NCI-H82 treated with DMSO at 0.1 percent for 48 hours (cell line): ENCODE data around the gene PIP4P1.
"Not testable (repeated sequence)": the region's sequence is repeated elsewhere in the genome, so short reads cannot be mapped to it uniquely, and the experiment has no call there.

Experiments
- DNase-seq: peaks from one replicate; lab custom pipeline; 2025; ENCODE audit not compliant: unreplicated experiment; lab: John Stamatoyannopoulos, UW

PIP4P1 gene

DNA sequence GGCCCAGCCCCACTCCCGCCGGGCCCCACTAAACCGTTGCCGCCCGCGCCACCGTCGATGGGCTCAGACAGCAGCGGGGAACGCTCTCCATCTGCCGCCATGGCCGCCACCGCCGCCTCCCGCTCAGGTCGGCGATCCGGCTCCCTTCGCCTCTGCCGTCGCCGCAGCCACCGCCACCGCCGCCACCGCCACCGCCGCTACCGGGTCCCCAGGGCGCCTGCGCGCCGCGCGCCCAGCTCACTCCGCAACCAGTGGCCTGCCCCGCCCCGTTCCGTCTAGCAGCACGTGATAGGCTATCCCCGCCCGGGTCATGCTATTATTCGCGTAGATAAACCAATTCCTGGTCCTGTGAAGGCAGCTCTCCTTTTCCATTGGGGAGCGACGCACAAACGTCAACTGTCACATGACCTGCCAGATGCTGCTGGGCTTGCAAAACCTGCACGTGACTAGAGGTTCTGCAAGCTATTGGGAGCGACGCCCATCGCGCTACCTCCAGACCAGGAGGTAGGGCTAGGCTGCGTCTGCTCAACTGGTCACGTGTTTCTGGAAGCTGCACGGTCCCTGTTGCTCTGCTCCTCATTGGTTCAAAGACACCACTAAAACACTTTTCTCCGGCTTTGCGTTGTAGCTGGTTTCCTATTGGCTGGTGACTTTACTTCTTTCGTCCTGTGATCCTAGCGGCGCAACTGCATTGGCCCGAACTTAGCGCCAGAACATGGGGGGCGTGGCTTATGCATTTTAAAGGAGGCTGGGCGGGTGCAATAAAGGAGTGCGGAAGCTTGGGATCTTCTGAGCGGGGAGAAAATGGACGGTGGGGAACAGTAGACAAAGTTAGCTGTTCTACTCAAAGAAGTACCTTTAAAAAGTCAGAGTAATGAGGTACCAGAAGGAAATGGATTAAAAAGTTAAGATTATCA, at the start of gene PIP4P1:
Gene PIP4P1 (minus strand): TSS at position 210 of the 917 bp plus-strand sequence. CDS start 109 bp downstream, at position 101.
- peak; percentile 98 for DNase-seq

DNA sequence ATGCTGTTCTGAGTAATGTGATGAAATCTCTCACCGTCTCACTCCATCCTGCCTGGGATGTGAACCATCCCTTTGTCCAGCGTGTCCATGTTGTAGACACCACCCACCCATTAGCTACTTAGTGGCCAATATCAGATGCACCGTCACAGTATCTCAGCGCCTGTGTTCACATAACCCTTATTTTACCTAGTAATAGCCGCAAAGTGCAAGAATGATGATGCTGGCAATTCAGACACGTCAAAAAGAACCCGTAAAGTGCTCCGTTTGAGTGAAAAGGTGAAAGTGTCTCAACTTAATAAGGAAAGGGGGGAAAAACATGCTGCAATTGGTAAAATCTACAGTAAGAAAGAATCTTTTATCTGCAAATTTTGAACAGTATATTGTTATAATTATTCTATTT, 47.1 kb upstream of the PIP4P1 start:
- no peak for DNase-seq

DNA sequence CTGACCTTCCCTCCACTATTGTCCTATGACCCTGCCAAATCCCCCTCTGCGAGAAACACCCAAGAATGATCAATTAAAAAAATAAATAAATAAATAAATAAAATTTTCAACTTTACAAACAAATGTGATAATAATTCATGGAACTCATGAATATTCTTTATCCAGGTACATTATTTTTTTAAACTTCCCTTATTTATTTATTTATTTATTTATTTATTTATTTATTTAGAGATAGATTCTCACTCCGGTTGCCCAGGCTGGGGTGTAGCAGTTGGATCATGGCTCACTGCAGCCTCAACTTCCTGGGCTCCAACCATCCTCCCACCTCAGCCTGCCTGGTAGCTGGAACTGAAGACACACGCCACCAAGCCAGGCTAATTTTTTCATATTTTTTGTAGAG, 46.3 kb upstream of the PIP4P1 start:
- DNase-seq, result not testable (repeated sequence)

DNA sequence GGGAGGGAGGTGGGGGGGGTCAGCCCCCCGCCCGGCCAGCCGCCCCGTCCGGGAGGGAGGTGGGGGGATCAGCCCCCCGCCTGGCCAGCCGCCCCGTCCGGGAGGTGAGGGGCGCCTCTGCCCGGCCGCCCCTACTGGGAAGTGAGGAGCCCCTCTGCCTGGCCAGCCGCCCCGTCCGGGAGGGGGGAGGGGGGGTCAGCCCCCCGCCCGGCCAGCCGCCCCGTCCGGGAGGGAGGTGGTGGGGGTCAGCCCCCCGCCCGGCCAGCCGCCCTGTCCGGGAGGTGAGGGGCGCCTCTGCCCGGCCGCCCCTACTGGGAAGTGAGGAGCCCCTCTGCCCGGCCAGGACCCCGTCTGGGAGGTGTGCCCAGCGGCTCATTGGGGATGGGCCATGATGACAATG, 45.5 kb upstream of the PIP4P1 start:
- DNase-seq, result not testable (repeated sequence)

DNA sequence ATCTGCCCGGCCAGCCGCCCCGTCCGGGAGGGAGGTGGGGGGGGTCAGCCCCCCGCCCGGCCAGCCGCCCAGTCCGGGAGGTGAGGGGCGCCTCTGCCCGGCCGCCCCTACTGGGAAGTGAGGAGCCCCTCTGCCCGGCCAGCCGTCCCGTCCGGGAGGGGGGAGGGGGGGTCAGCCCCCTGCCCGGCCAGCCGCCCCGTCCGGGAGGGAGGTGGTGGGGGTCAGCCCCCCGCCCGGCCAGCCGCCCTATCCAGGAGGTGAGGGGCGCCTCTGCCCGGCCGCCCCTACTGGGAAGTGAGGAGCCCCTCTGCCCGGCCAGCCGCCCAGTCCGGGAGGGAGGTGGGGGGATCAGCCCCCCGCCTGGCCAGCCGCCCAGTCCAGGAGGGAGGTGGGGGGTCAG, 45.0 kb upstream of the PIP4P1 start:
- DNase-seq, result not testable (repeated sequence)

DNA sequence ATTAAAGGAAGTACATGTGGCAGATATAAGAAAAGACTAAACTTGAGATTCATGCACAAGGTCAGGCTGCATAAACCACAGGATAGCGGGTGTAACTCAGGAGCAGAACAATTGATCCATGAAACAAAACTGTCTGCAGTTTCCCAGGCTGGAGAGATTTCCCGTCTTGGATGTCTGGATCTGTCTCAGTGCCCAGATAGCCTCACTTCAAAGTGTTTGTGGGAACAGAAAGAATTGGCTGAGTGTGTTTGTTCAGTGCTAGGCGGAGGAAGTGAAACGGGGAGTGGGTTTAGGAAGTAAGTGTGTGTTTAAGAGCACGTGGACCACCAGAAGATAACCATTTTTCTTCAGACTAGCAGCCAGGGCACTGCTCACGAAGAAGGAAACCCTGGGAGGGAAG, 42.7 kb upstream of the PIP4P1 start:
- DNase-seq, result no peak

DNA sequence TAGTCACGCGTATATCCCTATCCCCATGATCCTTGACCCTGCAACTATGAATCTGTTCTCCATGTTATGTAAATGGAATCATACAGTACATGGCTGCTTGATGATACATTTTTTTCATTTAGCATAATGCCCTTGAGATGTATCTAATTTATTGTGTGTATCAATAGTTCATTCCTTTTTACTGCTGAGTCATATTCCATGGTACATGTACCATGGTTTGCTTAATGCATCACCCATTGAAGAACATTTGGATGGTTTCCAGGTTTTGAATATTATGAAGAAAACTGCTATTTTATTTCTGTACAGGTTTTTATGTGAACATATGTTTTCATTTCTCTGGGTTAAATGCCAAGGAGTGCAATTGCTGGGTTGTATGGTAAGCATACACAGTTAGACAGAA, 40.1 kb upstream of the PIP4P1 start:
- no peak for DNase-seq

DNA sequence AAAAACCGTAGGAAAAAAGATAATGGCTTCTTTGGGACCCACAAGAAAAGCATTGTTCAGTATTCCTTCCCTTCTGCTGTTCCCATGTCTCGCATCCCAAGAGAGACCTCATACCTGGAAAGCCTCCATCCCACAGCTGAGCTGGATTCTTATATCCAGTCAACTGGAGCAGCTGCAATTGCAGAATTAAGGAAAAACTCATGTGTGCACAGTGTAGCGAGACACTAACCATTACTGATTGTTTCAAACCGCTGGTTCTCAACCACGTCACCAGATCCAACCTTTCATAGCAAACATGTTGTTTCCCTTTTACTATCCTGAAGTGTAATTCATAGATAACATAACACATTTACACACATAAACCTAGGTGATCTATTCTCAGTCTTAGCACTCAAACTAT, 38.6 kb upstream of the PIP4P1 start:
- no peak for DNase-seq

DNA sequence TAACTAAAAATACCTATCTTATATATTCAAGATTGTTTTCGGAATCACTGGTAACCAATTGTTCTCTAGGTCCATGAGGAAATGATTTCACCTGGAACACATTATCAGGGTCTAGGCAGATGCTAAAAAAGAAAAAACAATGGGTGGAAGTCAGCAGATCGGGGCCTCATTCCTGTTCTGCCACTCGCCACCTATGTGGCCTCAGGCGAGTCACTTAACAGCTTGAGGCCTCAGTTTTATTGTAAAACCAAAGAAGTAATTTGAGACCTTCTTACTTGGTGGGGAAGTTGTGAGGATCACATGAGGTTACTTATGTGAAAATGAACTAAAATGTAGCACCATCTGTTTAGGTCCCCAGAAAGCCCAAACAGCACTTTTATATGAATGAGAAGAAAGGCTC, 37.9 kb upstream of the PIP4P1 start:
- no peak for DNase-seq

DNA sequence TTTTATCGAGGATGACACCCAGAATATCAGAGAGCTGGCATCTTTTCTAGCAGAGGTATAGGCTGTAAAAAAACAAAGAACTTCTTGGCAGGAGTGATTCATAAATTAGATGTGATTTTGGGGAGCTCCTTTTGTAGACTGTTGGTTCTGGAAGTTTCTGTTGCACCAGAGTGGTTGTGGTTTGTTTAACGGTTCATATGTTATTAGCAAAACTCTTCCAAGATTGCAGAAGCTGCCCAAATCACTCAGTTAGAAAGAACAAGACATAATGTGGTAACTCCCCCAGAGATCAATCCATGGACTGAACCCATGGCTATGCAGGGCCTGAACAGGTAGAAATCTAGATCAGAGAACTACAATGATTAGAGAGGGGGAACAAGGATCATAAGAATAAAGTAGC, 37.4 kb upstream of the PIP4P1 start:
- DNase-seq, result no peak

DNA sequence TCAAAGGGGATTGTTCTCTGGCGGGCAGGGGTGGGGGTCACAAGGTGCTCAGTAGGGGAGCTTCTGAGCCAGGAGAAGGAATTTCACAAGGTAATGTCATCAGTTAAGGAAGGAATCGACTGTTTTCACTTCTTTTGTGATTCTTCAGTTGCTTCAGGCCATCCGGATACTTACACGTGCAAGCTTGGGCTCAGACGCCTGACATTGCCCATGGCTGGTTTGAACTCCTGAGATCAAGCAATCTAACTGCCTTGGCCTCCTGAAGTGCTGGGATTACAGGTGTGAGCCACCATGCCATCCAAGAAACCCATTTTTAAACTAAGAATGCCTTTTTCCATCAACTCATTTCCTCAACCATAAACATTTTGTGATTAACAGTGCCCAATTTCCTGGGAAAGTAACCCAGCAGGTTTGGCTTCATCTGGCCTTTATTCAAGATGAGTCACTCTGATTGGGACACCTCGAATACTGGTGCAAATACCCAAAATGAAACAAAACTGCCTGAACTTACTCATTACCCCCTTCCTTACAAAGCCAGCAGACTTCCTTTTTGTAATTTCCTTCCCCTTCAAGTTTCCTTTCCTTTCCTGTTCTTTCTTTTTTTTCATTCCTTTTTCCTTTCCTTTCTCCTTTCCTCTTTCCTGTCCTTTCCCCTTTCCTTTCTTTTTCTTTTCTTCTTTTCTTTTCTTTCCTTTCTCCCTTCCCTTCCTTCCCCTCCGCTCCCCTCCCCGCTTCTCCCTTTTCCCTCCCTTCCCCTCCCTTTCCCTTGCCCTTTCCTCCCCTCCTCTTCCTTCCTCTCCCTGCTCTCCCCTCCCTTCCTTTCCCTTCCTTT, 33.9 kb upstream of the PIP4P1 start:
- no peak for DNase-seq

DNA sequence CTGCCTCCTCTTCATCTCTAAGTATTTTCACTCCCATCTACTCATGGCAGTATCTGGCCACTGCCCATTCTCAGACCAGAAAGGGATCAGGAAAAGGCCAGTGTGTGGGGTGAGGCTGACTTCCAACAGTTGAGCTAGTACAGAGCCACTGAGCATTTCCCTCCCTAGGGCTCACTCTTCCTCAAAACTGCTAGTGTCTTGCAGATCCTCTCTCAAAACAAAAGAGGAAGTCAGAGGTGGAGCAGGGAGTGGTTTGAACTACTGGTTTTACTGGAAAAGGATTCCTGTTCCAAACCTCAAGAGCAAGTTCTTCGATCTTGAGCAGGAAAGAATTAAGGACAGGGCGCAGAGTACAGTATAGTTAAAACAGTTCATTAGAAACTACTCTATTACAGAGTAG, 32.4 kb upstream of the PIP4P1 start:
- DNase-seq, result no peak

DNA sequence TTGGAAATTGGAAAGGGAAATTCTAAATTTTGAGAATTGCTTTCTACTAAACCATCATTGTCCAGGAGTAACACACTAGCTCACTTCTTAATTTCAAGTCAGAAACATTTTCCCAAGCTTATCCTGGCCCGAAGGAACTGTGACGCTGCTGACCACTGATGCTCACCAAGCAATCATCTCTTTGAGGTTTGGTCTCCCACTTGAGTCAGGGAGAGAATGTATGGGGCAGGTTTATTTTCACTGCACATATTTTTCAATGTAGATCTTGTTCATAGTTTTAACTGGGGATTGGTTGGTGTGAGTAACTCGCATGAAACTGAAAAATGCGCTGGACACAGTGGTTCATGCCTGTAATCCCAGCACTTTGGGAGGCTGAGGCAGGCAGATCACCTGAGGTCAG, 31.3 kb upstream of the PIP4P1 start:
- DNase-seq, result no peak

DNA sequence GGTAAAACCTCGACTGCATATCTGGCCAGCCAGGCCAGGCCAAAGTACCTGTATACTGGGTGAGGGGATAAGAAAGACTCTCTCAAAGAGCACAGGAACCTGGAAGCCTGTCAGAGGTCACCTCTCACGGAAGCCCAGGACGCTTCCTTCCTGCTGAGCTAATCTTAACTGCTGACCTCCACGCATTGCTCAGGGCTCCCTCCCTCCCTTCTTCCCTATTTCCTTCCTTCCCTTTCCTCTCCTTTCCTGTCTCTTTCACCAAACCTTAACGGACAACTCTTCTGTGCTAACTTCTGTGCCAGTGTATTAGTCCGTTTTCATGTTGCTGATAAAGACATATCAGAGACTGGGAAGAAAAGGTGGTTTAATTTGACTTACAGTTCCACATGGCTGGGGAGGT, 29.3 kb upstream of the PIP4P1 start:
- no peak for DNase-seq

DNA sequence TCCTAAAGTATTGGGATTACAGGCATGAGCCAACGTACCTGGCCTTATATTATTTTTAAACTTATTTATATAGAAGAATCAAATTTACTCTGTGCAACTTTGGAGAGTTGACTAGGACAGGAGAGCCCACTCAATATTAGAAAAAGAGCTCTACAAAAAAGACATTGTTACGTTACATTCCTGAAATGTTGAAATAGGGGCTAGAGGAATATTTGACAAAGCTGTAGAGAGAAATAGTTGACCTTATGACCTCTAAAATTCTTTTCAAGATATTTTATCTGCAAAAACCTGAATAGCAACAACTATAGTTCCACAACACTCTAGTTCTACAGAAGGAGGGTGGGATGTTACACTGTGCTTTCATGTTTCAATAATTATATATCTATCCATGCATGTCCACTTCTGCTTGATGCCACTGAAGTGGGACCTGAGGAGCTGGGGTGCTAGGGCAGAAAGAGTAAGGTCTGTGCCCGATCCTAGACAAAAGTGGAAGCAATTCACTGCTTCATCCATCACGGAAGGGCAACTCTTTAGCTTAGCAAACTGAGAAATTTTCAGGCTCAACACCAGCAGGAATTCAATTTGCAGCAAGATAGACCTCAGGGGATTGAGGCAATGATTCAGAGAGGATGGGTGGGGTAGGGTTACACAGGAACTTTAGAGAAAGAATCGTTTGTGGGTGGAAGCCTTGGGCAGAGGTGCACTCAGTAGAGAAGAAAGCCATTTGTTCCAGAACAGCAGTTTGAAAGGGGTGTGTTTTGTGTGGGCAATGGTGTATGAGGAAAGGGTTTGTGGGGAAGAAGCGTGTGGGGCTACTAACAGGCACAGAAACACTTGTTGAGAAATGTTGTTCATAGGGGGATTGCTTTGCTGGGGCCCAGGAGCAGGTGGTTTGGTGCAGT, 28.1 kb upstream of the PIP4P1 start:
- DNase-seq, result no peak

DNA sequence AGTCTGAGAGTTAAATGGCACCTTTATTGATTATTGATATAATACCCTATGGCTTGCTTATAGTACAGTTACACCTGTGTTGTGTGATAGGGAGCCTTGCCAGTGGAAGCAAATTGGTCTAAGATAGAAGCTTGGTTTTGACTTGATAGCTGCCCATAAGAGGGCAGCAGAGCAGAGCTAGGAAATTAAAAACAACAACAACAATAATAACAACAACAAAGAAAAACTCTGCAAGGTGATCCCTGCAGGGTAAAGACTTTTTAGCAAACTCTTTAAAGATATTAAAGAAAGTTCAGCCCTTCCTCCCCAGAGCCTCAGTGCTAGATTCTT, 26.1 kb upstream of the PIP4P1 start:
- DNase-seq, result no peak

DNA sequence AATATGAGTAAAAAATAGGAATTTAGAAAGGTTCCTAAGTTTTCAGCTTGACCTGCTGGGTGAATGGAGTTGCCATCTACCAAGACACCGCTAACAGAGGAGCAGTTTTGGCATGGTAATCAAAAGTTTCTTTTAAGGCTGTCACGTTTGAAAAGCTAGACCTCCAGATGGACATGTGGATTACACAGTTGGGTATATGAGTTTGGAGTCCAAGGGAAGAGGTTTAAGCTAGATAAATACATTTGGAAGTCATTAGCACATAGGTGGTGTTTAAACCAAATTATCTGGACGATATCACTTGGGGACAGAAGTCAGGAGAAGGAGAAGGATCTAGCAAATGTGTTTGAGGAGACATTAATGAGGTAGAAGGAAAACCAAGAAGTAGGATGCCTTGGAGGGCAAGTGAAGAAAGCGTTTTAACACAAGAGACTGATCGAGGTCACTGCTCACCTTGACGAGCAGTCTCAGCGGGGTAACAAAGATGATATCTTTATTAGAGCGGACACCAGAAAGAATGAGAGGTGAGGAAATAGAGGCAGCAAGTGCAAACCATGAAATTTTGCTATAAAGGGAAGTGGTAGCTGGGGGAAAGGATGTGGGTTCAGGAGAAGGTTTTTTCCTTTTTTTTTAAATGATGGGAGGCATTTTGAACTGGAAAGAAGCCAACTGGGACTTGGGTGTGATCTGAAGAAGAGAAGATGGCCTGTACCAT, 25.6 kb upstream of the PIP4P1 start:
- DNase-seq, result no peak

DNA sequence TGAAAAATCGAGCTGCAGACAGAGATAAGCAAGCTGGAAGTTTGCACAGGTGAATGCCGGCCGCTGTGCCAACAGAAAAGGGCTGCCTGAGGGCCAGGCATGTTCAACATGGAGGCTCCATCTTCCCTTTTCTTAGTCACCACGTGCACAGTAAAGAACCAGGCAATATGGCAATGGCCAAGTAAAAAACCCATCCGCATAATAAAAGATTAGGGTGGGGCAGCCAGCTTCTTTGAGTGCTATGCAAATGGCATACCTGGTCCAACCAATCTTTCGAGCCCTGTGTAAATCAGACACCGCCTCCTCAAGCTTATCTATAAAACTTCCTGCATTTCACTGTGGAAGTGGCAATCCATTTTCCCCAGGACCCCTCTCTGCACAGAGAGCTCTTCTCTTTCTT, 24.7 kb upstream of the PIP4P1 start:
- no peak for DNase-seq

DNA sequence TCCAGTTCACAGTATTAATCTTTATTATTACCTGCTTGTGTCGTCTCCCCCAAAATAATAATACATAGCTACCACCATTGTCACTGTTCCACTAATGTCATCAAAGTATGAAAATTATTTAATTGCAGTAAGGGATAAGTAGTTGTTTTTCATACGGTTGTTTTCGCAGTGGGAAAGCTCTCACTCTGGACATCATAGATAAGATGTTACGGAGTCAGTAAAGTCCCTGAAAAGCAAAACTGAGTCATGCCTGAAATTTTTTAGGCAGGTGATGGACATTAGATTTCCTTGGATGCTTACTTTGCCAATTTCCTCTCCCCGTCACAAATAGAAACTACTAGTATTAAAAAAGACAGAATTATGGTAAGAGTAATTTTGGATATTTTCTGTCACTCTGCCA, 21.1 kb upstream of the PIP4P1 start:
- no peak for DNase-seq

DNA sequence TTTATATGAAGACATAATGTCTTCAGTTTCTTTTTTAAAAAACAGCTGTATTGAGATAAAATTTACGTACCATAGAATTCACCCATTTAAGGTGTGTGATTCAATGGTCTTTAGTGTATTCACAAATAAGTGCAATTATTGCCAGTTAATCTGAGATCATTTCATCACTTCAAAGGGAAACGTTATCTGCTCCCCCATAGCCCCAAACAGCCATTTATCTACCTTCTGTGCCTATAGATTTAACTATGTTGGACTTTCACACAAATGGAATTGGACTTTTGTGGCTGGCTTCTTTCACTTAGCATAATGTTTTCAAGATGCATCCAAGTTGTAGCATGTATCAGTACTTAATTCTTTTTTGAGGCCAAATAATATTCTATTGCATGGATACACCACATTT, 17.7 kb upstream of the PIP4P1 start:
- no peak for DNase-seq
